Measurements from ENCODE around the gene CAMK4.

The CAMK4 gene

GRCh38 chr5:111223787-111224560, at the start of gene CAMK4:
CAMK4 (plus strand) TSS chr5:111224384; CDS start chr5:111224484, 100 bp downstream.
- DNase-seq = peak; percentile 75

- DNase-seq = no peak
Observed at GRCh38 chr5:111183064-111183463, 41.1 kb upstream of the CAMK4 start.

GRCh38 chr5:111187079-111187478, 37.1 kb upstream of the CAMK4 start:
- DNase-seq = no peak

GRCh38 chr5:111194053-111194452, 30.1 kb upstream of the CAMK4 start:
- no peak for DNase-seq

- DNase-seq = no peak
Observed at GRCh38 chr5:111194925-111195324, 29.3 kb upstream of the CAMK4 start.

- DNase-seq = no peak
Observed at GRCh38 chr5:111197523-111197922, 26.7 kb upstream of the CAMK4 start.

GRCh38 chr5:111198281-111198966, 25.8 kb upstream of the CAMK4 start:
- DNase-seq = no peak

- no peak for DNase-seq
Observed at GRCh38 chr5:111200828-111201227, 23.4 kb upstream of the CAMK4 start.

GRCh38 chr5:111201705-111202104, 22.5 kb upstream of the CAMK4 start:
- no peak for DNase-seq

GRCh38 chr5:111211341-111211740, 12.8 kb upstream of the CAMK4 start:
- no peak for DNase-seq

- DNase-seq = no peak
Observed at GRCh38 chr5:111214052-111214742, 10.0 kb upstream of the CAMK4 start.

- DNase-seq = no peak
Observed at GRCh38 chr5:111215971-111216370, 8.2 kb upstream of the CAMK4 start.

GRCh38 chr5:111221139-111221538, 3.0 kb upstream of the CAMK4 start:
- no peak for DNase-seq

- no peak for DNase-seq
Observed at GRCh38 chr5:111223101-111223786, 940 bp upstream of the CAMK4 start.

GRCh38 chr5:111224561-111225345, 569 bp downstream of the CAMK4 start:
- DNase-seq = no peak

GRCh38 chr5:111225926-111226325, 1.7 kb downstream of the CAMK4 start:
- DNase-seq = no peak

- DNase-seq = no peak
Observed at GRCh38 chr5:111226556-111226955, 2.4 kb downstream of the CAMK4 start.

- DNase-seq = no peak
Observed at GRCh38 chr5:111227226-111227782, 3.1 kb downstream of the CAMK4 start.

GRCh38 chr5:111227801-111228200, 3.6 kb downstream of the CAMK4 start:
- peak; percentile 40 for DNase-seq

GRCh38 chr5:111228520-111229220, 4.5 kb downstream of the CAMK4 start:
- DNase-seq = no peak

- no peak for DNase-seq
Observed at GRCh38 chr5:111229221-111229835, 5.1 kb downstream of the CAMK4 start.

Measured in activated effector memory CD4-positive, alpha-beta T cell treated with Interleukin-2 at 50 U/mL for 16 hours (primary cell).